ENCODE data around the gene PPFIA1.
"Not testable (repeated sequence)": the region's sequence is repeated elsewhere in the genome, so short reads cannot be mapped to it uniquely, and the experiment has no call there.

The PPFIA1 gene

DNA sequence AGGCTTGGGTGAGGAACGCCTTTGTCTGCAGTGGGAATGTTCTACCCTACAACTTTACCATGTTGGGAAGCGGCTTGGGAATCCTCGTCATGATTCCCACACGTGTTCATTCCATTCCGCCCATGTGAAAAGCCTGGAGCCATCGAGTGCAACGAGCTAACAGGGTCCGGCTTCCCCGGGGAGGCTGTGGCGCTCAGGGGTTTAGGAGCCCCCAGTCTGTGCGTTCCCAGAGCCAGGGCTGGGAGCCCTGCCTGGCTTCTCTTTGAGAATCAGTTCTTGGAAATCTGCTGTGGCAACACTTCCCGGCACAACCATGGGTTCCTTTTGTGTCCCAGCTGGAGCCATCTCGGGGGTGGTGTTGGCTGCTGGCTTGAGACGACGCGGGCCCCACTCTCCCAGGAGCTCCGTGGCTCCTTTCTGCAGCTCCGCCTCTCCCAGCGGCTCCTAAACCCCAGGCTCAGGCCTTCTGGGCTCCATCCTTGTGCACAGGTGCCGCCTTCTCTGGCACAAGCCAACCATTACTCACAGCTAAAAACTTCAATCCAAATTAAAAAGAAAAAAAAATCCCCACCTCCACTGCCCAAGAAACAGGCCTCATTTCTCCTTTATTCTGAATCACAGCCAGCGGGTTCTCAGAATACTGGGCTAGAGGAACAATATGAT lies 18.7 kb upstream of the PPFIA1 start:
- TF ChIP-seq, protein P1, sequence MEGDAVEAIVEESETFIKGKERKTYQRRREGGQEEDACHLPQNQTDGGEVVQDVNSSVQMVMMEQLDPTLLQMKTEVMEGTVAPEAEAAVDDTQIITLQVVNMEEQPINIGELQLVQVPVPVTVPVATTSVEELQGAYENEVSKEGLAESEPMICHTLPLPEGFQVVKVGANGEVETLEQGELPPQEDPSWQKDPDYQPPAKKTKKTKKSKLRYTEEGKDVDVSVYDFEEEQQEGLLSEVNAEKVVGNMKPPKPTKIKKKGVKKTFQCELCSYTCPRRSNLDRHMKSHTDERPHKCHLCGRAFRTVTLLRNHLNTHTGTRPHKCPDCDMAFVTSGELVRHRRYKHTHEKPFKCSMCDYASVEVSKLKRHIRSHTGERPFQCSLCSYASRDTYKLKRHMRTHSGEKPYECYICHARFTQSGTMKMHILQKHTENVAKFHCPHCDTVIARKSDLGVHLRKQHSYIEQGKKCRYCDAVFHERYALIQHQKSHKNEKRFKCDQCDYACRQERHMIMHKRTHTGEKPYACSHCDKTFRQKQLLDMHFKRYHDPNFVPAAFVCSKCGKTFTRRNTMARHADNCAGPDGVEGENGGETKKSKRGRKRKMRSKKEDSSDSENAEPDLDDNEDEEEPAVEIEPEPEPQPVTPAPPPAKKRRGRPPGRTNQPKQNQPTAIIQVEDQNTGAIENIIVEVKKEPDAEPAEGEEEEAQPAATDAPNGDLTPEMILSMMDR (IDR thresholded peaks at IDR 0.05), result no peak
- intact Hi-C loops (cut with DNase I; ENCODE audit: low total_unique reads), result no loop called here
- no peak for DNase-seq
- peaks cover 0 to 2% of the 10 kb centered on the region in 2 donors for H3K27me3 ChIP-seq
- H3K27ac ChIP-seq, result no peak overlapping the region
- no peaks in the 10 kb centered on the region for H3K36me3 ChIP-seq
- H3K4me1 ChIP-seq, result peaks cover 0 to 6% (median 0%) of the 10 kb centered on the region in 4 donors
- H3K4me3 ChIP-seq, result no peak overlapping the region
- no peaks in the 10 kb centered on the region for H3K9me3 ChIP-seq

DNA sequence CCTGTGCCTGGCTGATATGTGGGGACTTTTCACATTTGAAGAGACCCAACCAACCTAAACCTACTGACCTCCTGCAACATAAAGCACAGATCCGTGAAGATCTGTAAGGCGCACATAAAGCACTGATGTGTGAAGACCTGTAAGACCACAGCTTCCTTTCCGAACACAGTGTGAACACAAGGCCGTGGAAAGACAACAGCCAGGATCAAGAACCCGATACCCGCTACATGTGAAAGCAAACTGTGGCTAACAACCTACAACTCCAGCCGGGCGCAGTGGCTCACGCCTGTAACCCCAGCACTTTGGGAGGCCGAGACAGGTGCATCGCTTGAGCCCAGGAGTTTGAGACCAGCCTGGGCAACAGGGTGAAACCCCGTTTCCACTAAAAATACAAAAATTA lies 17.6 kb upstream of the PPFIA1 start:
- Histone ChIP-seq H3K9me3 (no peaks in the 10 kb centered on the region), H3K36me3 (no peaks in the 10 kb centered on the region), H3K4me1 (peaks cover 0 to 6% (median 0%) of the 10 kb centered on the region in 4 donors), H3K27ac (no peak overlapping the region), H3K4me3 (no peak overlapping the region), H3K27me3 (peaks cover 0 to 2% of the 10 kb centered on the region in 2 donors)
- no peak for DNase-seq
- intact Hi-C loops (cut with DNase I; ENCODE audit: low total_unique reads), result no loop called here
- TF ChIP-seq, protein P1 (IDR thresholded peaks at IDR 0.05), result no peak

DNA sequence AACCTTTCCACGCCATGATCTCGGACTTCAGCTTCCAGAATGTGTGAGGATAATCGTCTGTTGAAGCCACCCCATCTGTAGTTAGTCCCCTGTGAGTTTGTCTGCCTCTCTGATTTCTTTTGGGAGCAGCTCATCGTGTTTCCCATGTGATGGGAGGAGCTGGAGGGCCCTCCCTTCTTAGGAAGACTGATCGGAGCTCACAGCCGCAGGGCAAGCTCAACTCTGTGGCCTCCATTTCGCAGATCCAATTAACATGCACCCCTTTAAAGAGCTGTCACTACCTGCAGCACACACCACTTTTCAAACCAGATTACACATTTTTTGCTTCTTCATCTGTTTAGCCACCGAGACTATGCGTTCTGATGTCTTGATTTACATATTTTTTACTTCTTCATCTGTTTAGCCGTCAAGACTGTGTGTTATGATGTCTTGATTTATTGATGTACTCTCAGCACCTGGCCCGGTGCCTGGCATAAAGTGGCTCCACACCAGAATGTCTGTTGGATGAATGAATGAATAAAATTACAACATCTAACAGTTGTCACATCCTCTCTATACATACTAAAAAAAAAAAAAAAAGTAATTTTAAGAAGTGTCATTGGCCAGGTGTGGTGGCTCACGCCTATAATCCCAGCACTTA lies 14.9 kb upstream of the PPFIA1 start:
- intact Hi-C loops (cut with DNase I; ENCODE audit: low total_unique reads), result no loop called here
- no peak for DNase-seq
- H3K27me3 ChIP-seq, result peaks cover 0 to 2% of the 10 kb centered on the region in 2 donors
- no peaks in the 10 kb centered on the region for H3K9me3 ChIP-seq
- no peak overlapping the region for H3K4me3 ChIP-seq
- H3K4me1 ChIP-seq, result peaks cover 0 to 6% (median 0%) of the 10 kb centered on the region in 4 donors
- no peak overlapping the region for H3K27ac ChIP-seq
- H3K36me3 ChIP-seq, result no peaks in the 10 kb centered on the region
- TF ChIP-seq, protein P1 (IDR thresholded peaks at IDR 0.05), result no peak

DNA sequence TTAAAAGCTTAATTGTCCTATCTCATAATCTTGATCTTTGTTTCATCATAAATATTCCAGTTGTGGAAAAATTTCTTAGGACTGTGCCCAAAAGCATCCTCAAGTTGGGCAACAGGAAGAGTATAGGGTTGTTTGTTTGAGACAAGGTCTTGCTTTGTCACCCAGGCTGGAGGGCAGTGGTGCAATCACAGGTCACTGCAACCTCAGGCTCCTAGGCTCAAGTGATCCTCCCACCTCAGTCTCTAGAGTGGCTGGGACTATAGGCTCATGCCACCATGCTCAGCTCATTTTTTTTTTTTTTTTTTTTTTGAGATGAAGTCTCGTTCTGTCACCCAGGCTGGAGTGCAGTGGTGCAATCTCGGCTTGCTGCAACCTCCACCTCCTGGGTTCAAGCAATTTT lies 11.4 kb upstream of the PPFIA1 start:
- DNase-seq, H3K9me3 ChIP-seq: not testable (repeated sequence)

DNA sequence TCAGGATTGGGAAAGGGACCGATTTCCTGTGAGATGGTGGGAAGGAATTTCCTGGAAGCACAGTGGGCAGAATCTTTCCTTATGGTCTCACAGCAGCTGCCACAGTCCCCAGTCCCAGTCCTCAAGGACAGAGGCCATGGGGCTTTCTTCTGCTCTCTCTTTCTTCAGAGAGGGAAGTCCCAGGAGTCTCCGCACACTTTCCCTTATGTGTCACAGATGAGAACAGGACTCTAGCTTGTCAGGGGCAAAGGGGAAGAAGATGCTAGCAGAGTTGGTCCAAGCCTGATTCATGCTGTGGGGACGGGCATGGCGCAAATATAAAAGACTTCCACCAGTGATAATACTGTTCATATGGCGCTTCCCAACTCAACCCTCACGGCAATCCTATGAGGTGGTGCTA lies 7.5 kb upstream of the PPFIA1 start:
- Histone ChIP-seq H3K36me3 (no peaks in the 10 kb centered on the region), H3K4me3 (no peak overlapping the region), H3K9me3 (no peaks in the 10 kb centered on the region), H3K27ac (no peak overlapping the region), H3K27me3 (no peaks in the 10 kb centered on the region), H3K4me1 (no peaks in the 10 kb centered on the region)
- intact Hi-C loops (cut with DNase I; ENCODE audit: low total_unique reads), result no loop called here
- TF ChIP-seq, protein P1 (IDR thresholded peaks at IDR 0.05), result no peak
- no peak for DNase-seq

More for the DNA sequence above, 11.4 kb upstream of the PPFIA1 start:
- H3K4me1 ChIP-seq; H3K27ac ChIP-seq; intact Hi-C loops (cut with DNase I; ENCODE audit: low total_unique reads); H3K4me3 ChIP-seq; H3K36me3 ChIP-seq; H3K27me3 ChIP-seq: not testable (repeated sequence)

DNA sequence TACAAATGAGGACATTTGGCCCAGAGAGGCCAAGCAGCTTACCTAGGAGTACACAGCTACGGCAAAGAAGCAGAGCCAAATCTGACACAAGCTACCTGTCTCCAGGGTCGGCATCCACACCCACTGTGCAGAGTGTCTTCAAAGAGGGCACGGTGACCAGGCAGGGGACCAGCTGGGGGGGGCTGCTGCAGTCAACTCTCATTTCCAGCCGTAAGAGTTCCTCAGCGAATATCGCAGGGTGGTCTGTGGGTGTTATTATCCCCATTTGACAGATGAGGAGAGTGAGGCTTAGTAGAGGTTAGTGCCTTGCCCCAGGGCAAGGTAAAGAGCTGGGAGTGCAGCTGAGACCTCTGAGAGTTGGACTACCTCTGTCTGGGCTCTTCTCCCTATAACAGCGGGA lies 7.1 kb upstream of the PPFIA1 start:
- H3K4me3 ChIP-seq, result no peak overlapping the region
- intact Hi-C loops (cut with DNase I; ENCODE audit: low total_unique reads), result no loop called here
- no peaks in the 10 kb centered on the region for H3K4me1 ChIP-seq
- no peaks in the 10 kb centered on the region for H3K9me3 ChIP-seq
- DNase-seq, result no peak
- H3K27ac ChIP-seq, result no peak overlapping the region
- H3K36me3 ChIP-seq, result no peaks in the 10 kb centered on the region
- TF ChIP-seq, protein P1 (IDR thresholded peaks at IDR 0.05), result no peak
- H3K27me3 ChIP-seq, result no peaks in the 10 kb centered on the region
